GM19467 (cell line): Measurements from ENCODE around the gene OR51M1.
"Not testable (repeated sequence)": the region's sequence is repeated elsewhere in the genome, so short reads cannot be mapped to it uniquely, and the experiment has no call there.

Experiments
- ATAC-seq: cut with Tn5 transposase; IDR thresholded peaks from one replicate; pipeline ENCODE4 v1.9.1; 2021; ENCODE audit warnings: mild to moderate bottlenecking, moderate library complexity; ENCODE audit not compliant: unreplicated experiment

Gene OR51M1, protein sequence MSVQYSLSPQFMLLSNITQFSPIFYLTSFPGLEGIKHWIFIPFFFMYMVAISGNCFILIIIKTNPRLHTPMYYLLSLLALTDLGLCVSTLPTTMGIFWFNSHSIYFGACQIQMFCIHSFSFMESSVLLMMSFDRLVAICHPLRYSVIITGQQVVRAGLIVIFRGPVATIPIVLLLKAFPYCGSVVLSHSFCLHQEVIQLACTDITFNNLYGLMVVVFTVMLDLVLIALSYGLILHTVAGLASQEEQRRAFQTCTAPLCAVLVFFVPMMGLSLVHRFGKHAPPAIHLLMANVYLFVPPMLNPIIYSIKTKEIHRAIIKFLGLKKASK

DNA sequence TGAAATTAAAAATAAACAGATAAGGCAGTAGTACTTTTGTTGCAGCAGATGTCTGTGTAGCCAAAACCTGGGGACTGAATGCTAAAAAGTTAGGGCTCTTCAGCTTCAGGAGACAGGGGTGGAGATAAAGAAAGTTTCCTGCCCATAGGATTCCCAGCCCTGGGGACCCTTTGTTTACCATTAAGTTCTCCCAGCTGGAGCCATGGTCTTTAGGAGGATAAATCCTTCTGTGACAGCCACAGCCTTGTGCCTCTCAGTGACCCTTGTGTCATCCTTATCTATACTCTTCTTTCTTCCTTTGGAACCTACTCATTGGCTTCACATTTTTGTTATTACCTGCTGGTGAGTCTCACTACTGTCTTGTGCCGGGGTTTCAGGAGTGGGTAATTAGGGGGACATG, at the start of gene OR51M1:
Gene OR51M1 (plus strand): TSS at position 237 of the 400 bp plus-strand sequence. CDS start 5,587 bp downstream, outside the sequence.
- no peak for ATAC-seq

DNA sequence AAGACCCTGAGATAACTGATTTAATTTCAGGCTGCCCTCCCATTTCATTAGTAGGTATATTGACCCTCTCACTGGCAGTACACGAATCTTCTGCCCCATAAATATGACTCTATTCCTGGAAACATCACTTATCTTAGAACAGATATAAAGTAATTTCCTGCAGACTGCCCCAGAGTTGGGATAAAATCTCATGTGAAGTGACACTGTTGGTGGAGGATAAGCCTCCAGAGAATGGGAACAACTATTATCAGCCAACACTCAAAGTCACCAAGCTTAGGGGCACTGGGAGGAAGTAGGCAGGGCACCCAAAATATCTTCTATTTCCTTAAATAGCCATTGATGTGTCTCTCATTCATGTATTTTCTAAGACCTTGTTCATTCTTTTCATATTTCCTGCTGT, 48.4 kb upstream of the OR51M1 start:
- no peak for ATAC-seq

DNA sequence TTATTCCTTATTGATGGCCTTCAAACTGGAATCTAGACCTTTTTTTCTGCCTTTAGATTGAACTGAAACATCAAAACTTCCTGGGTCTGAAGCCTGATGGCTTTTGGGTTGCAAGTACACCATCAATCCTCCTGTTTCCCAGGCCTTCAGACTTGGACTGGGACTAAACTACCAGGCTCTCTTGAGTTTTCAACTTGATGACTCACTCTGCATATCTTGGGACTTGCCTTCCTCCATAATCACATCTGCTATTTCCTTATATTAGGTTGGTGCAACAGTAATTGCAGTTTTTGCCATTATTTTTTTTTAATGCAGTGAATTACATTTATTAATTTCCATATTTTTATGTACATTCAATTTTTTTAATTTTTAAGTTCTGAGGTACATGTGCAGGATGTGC, 47.3 kb upstream of the OR51M1 start:
- ATAC-seq = no peak

DNA sequence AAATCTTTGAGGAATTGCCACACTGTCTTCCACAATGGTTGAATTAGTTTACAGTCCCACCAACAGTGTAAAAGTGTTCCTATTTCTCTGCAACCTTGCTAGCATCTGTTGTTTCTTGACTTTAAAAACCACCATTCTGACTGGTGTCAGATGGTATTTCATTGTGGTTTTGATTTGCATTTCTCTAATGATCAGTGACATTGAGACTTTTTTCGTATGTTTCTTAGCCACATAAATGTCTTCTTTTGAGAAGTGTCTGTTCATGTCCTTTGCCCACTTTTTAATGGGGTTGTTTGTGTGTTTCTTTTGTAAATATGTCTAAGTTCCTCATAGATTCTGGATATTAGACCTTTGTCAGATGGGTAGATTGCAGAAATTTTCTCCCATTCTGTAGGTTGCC, 46.4 kb upstream of the OR51M1 start:
- ATAC-seq = not testable (repeated sequence)

DNA sequence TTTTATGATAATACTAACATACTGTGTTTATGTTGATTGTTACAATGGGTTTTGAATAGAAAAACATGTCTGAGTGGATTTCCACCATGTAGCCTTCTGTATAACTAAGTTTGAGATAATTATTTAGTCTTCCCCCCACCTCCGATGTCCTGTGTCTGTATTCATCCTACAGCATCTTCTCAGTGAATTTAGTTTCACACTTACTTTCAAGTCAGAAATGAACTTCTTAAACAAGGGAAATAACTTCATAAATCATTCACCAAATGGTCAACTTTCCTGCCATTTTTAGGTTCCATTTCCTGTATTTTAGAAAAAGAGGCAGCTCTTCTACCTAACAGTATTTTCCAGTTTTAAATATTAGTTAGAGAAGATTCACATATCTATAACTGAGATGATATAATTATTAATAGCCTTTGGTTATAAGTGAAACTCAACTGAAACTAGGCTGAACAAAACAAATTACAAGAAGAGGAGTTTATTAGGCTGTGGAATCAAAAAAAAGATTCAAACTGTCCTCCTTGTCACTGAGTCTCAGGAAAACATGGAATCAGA, 43.8 kb upstream of the OR51M1 start:
- ATAC-seq = peak; percentile 70

DNA sequence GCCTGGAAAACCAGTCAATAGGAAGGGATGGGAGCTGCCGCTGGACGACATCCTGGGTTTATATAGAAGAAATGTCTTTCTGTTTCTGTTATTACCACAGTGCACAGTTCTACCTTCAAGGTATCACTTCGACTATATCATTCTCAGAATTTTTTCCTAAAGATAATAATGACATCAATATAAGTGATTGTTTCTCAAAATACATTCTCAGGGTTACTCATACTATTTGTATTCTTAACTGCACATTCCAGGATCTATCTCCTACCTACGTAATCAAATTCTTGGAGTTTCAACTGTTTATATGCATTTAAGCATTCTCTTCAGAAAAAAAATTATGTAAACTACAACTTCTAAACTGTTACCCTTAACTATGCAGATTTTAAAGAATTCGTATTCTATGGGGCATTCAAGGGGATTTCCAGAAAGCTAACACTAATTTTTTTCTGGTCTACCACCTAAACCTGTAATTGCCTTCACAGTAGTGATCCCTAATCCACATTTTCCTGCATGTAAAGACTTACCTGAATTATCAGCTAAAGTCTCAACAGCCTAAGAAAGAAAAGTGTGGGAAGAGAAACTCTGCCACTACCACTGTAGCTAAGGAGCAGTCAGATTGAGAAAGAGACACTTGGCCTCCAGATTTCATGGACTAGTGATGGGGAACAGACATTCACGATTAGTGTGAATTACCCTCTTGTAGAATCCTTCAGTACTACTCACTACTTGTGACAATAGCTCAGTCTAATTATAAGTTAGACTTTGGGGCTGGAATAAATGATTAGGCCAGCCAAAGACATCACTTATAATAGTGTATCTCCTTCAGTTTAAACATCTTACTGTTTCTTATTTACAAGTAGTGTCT, 39.9 kb upstream of the OR51M1 start, which contains the start of gene OR51B5:
Gene OR51B5 (minus strand): TSS at position 51 of the 862 bp plus-strand sequence. CDS start 0 bp downstream, at position 51.
- no peak for ATAC-seq

GRCh38 chr11:5345831-5346230, 37.8 kb upstream of the OR51M1 start:
- ATAC-seq = no peak

GRCh38 chr11:5348551-5349194, 34.9 kb upstream of the OR51M1 start:
- no peak for ATAC-seq

- ATAC-seq = no peak
Measured at GRCh38 chr11:5349550-5349949, 34.1 kb upstream of the OR51M1 start.

- ATAC-seq = no peak
Measured at GRCh38 chr11:5351208-5351607, 32.4 kb upstream of the OR51M1 start, which contains the start of gene OR51B6. Gene OR51B6 (plus strand): TSS chr11:5351508. CDS start chr11:5351508, 0 bp downstream.

GRCh38 chr11:5356031-5356430, 27.6 kb upstream of the OR51M1 start:
- ATAC-seq = not testable (repeated sequence)

GRCh38 chr11:5362017-5362625, 21.5 kb upstream of the OR51M1 start:
- no peak for ATAC-seq

DNA sequence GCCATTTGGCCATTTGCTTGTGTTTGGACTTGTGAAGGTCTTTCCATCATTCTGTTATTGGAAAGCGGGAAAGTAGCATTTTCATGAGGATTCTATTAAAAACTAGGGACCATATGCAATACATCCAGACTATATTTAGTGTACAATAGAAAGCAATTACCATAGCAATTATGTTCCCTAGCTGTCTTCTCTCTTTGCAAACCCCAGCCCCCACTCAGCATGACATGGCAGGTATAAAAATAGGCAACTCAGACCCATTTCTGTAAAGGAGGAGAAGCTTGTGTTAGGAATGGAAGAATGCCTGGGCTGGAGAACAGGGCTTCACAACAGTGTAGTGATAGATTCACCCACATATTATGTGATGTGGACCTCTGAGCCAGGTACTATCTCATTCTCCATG, 19.9 kb upstream of the OR51M1 start:
- no peak for ATAC-seq

DNA sequence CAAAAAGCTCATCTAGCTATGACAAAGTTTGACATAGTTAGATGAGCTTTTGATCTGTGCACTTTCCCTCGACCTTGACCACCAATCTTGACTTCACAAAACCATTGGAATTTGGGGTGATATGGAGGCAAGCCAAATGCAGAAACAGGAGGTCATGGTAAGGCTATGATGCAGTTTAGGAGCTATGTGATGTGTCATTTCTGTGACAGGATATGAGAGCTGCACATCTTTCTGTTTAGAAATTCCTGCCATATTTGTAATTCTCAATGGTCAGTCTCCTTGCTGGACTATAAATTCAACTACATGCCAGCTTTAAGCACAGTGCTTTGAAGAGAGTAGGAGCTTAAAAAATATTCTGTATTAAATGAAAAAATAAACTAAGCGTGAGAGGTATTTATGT, 19.4 kb upstream of the OR51M1 start:
- ATAC-seq = no peak

DNA sequence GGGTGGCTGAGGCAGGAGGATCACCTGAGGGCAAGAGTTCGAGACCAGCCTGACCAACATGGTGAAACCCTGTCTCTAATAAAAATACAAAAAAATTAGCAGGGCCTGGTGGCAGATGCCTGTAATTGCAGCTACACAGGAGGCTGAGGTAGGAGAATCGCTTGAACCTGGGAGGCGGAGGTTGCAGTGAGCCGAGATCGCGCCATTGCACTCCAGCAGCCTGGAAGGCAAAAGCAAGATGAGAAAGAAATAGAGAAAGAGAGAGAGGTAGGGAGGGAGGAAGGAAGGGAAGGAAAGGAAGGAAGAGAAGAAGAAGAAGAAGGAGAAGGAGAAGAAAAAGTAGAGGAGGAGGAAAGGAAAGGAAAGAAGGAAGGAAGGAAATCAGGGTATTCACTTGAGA, 17.2 kb upstream of the OR51M1 start:
- not testable (repeated sequence) for ATAC-seq

DNA sequence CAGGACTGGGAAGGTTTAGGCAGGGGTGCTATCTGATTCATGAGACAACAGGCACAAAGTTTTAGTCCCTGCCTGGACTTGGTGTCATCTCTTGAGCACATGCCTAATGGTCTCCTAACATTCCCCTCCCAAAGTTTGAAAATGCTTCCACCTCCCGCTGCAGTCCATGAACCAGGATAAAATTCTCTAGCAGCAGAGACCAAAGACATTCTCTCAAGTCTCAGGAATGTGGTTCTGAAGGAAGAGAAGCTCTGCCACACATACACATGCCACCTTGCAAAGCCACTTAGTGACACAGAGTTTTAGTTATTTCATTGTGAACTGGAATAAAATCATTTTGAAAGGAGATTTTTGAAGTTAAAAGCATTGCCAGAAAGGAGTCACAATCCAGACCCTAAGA, 16.8 kb upstream of the OR51M1 start:
- ATAC-seq = no peak

DNA sequence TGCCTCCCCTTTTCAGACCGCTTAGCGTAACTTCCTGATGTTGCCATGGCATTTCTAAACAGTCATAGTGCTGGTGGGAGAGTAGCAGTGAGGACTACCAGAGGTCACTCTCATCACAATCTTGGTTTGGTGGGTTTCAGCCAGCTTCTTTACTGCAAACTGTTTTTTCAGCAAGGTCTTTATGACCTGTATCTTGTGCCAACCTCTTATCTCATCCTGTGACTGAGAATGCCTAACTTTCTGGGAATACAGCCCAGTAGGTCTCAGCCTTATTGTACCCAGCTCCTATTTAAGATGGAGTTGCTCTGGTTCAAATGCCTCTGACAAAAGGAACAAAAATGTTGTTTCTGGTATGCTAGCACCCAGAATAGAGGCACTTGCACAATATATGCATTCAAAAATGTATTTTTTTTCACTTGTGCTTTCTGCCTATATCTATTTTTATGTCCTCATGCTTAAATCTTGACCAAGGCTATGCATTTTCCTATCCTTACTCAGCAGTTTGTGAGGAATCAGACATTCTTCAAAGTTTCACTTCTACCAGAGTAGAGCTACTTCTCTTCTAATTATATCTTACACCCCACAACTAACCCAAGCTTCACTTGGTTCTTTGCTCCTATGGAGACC, 16.1 kb upstream of the OR51M1 start:
- ATAC-seq = no peak

GRCh38 chr11:5368502-5369043, 15.0 kb upstream of the OR51M1 start:
- ATAC-seq = no peak

- ATAC-seq = peak; percentile 59
Measured at GRCh38 chr11:5369789-5370188, 13.8 kb upstream of the OR51M1 start.
